SK-N-SH (cell line): ENCODE measurements around the gene CFAP206.

Experiments
- CHD2 ChIP-seq: fragments of 150-350 bp; IDR thresholded peaks from 2 replicates; pipeline ENCODE4 v1.6.1; 2018; ENCODE audit warnings: low read length; ENCODE audit not compliant: partially characterized antibody
- CTCF ChIP-seq: fragments of 200-600 bp; sonication (generic); IDR thresholded peaks from 2 replicates; pipeline ENCODE4 v1.6.1; 2017; ENCODE audit warnings: antibody characterized with exemption, mild to moderate bottlenecking, moderate library complexity
- EP300 ChIP-seq, 2 experiments: IDR thresholded peaks; 2 replicates each; pipeline versions ENCODE4 v1.4.0 to v1.6.1; 2012; ENCODE audit warnings: borderline replicate concordance in 1 of 2, low read depth in 1 of 2, low read length in 1 of 2
- NFIC ChIP-seq: IDR thresholded peaks from 2 replicates; pipeline ENCODE4 v1.4.0; 2012; ENCODE audit warnings: borderline replicate concordance
- RAD21 ChIP-seq: IDR thresholded peaks from 2 replicates; pipeline ENCODE4 v1.6.1; 2012; ENCODE audit warnings: mild to moderate bottlenecking, low read length
- REST ChIP-seq: IDR thresholded peaks from 2 replicates; pipeline ENCODE4 v1.6.1; 2012; ENCODE audit warnings: mild to moderate bottlenecking, low read depth, low read length, moderate library complexity
- USF2 ChIP-seq: fragments of 150-350 bp; IDR thresholded peaks from 2 replicates; pipeline ENCODE4 v1.6.1; 2017; ENCODE audit warnings: antibody characterized with exemption, low read length, low read depth, borderline replicate concordance

GRCh38 chr6:87407561-87407900 is 241 bp upstream of the CFAP206 start:
- no peak for TF ChIP-seq CTCF
- no peak for TF ChIP-seq REST
- no peak for TF ChIP-seq USF2
- TF ChIP-seq RAD21 = no peak
- no peak for TF ChIP-seq EP300 (IDR thresholded peaks at IDR 0.05; ENCODE audit: borderline replicate concordance in 1 of 2, low read depth in 1 of 2, low read length in 1 of 2)
- no peak for TF ChIP-seq NFIC
- TF ChIP-seq CHD2 = no peak
